Prostate gland (tissue), 2 donors: ENCODE measurements around the gene MAMLD1.

ENCODE experiments used
- POLR2A ChIP-seq: fragments of 450-650 bp; IDR thresholded peaks from one replicate; pipeline ENCODE4 v1.6.1; 2016; ENCODE audit warnings: antibody characterized with exemption, mild to moderate bottlenecking
- TF ChIP-seq, protein P1 (sequence below), 4 experiments: fragments of 200-600 bp in 2 of 4; fragments of 450-650 bp in 2 of 4; sonication (generic) in 2 of 4; IDR thresholded peaks; 1 replicate in 3 of 4; 2 replicates in 1 of 4; pipeline ENCODE4 v1.5.1; 2016 to 2019; ENCODE audit warnings: antibody characterized with exemption in 4 of 4, mild to moderate bottlenecking in 2 of 4, moderate library complexity in 2 of 4

- TF ChIP-seq POLR2A: no peak
- TF ChIP-seq, protein P1, sequence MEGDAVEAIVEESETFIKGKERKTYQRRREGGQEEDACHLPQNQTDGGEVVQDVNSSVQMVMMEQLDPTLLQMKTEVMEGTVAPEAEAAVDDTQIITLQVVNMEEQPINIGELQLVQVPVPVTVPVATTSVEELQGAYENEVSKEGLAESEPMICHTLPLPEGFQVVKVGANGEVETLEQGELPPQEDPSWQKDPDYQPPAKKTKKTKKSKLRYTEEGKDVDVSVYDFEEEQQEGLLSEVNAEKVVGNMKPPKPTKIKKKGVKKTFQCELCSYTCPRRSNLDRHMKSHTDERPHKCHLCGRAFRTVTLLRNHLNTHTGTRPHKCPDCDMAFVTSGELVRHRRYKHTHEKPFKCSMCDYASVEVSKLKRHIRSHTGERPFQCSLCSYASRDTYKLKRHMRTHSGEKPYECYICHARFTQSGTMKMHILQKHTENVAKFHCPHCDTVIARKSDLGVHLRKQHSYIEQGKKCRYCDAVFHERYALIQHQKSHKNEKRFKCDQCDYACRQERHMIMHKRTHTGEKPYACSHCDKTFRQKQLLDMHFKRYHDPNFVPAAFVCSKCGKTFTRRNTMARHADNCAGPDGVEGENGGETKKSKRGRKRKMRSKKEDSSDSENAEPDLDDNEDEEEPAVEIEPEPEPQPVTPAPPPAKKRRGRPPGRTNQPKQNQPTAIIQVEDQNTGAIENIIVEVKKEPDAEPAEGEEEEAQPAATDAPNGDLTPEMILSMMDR (IDR thresholded peaks at IDR 0.05): no peak
Observed at GRCh38 chrX:150533863-150534262, 170.7 kb downstream of the MAMLD1 start.
